ENCODE data around the gene DTWD1.

GRCh38 chr15:49686599-49686998, 65.8 kb downstream of the DTWD1 start:
- no peak for TF ChIP-seq POLR2A (IDR thresholded peaks at IDR 0.05; ENCODE audit: low read depth, low read length)
- TF ChIP-seq CTCF (IDR thresholded peaks at IDR 0.05 in 2 of 3, conservative IDR thresholded peaks at IDR 0.05 in 1 of 3; ENCODE audit: control insufficient read depth in 2 of 3, extremely low read depth in 1 of 3, insufficient read depth in 1 of 3, low read depth in 3 of 3, low read length in 3 of 3) = no peak
- no peak for TF ChIP-seq YY1 (IDR thresholded peaks at IDR 0.05; ENCODE audit: low read depth, low read length)
- no peak for TF ChIP-seq TAF1 (IDR thresholded peaks at IDR 0.05; ENCODE audit: borderline replicate concordance, low read depth, low read length)
- no peak for TF ChIP-seq RAD21 (IDR thresholded peaks at IDR 0.05; ENCODE audit: insufficient read depth, low read depth, low read length)
- TF ChIP-seq CBFB (IDR thresholded peaks at IDR 0.05; ENCODE audit: low read depth) = no peak
- TF ChIP-seq, protein P1, sequence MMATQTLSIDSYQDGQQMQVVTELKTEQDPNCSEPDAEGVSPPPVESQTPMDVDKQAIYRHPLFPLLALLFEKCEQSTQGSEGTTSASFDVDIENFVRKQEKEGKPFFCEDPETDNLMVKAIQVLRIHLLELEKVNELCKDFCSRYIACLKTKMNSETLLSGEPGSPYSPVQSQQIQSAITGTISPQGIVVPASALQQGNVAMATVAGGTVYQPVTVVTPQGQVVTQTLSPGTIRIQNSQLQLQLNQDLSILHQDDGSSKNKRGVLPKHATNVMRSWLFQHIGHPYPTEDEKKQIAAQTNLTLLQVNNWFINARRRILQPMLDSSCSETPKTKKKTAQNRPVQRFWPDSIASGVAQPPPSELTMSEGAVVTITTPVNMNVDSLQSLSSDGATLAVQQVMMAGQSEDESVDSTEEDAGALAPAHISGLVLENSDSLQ (IDR thresholded peaks at IDR 0.05) = no peak
- TF ChIP-seq IKZF2 (IDR thresholded peaks at IDR 0.05) = no peak
- no peak for TF ChIP-seq CEBPB (IDR thresholded peaks at IDR 0.05; ENCODE audit: borderline replicate concordance in 1 of 2, low read depth in 2 of 2, low read length in 2 of 2)
- TF ChIP-seq SMAD1 (IDR thresholded peaks at IDR 0.05; ENCODE audit: low read depth, partially characterized antibody) = no peak
- TF ChIP-seq ZNF274 (IDR thresholded peaks at IDR 0.05; ENCODE audit: insufficient read depth, insufficient read length) = no peak
- TF ChIP-seq, protein P2, sequence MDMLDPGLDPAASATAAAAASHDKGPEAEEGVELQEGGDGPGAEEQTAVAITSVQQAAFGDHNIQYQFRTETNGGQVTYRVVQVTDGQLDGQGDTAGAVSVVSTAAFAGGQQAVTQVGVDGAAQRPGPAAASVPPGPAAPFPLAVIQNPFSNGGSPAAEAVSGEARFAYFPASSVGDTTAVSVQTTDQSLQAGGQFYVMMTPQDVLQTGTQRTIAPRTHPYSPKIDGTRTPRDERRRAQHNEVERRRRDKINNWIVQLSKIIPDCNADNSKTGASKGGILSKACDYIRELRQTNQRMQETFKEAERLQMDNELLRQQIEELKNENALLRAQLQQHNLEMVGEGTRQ (IDR thresholded peaks at IDR 0.05; ENCODE audit: borderline replicate concordance, low read depth, low read length) = no peak
- no peak for TF ChIP-seq POLR2AphosphoS5 (IDR thresholded peaks at IDR 0.05; ENCODE audit: low read length)
- no peak for TF ChIP-seq MXI1 (IDR thresholded peaks at IDR 0.05; ENCODE audit: low read depth, low read length)

Measured in GM12878 (cell line).